ENCODE data around the gene RFX1. TPM values are rescaled to one million over a fixed set of nuclear protein-coding genes. Genes with fewer than 3 reads are reported as not detected.

The RFX1 gene
- total and polyA plus RNA-seq, 2 donors (not counting 1 experiment from before 2014, with no cell fraction given), result 9.2 to 33.3 TPM

GRCh38 chr19:13946414-13946813 lies 59.7 kb downstream of the RFX1 start:
- 100% methylated on average over 1 of the region's 4 CpGs for WGBS (ENCODE audit: insufficient coverage)
- intact Hi-C loops (cut with micrococcal nuclease), result no loop called here
- no peak overlapping the region for H3K4me3 ChIP-seq (ENCODE audit: control extremely low read depth in 1 of 5, extremely low read depth in 1 of 5, insufficient read depth in 1 of 5, low read depth in 2 of 5, low read length in 4 of 5)
- ChIA-PET POLR2A (no interaction called here), CTCF (interaction anchor here (0.6 to 2.2 kb wide), 4 partner anchors 40 to 96 kb away, joined by 3 to 5 read pairs (median 3); partner anchors contain the start of gene IL27RA)
- H3K79me2 ChIP-seq (ENCODE audit: control insufficient read depth, insufficient read depth, low read length), result no peaks in the 10 kb centered on the region
- no peak overlapping the region for H3K4me3 Mint-ChIP-seq
- no peaks in the 10 kb centered on the region for H3K4me1 ChIP-seq (ENCODE audit: control insufficient read depth in 2 of 2, insufficient read depth in 2 of 2, low read length in 2 of 2)
- ATAC-seq (ENCODE audit: low read depth) (no peak), DNase-seq (no peak)
- no peak overlapping the region for H2AFZ ChIP-seq (ENCODE audit: insufficient read depth, low read depth, low read length, poor library complexity, severe bottlenecking)
- no peaks in the 10 kb centered on the region for H3K4me1 Mint-ChIP-seq
- no peaks in the 10 kb centered on the region for H4K20me1 ChIP-seq (ENCODE audit: control insufficient read depth, insufficient read depth, low read length, poor library complexity, severe bottlenecking)
- H3K4me2 ChIP-seq (replicated peaks; ENCODE audit: low read depth, low read length, poor library complexity, severe bottlenecking), result no peak overlapping the region
- H3K27ac ChIP-seq (ENCODE audit: low read length in 2 of 2), result no peak overlapping the region
- H3K27ac Mint-ChIP-seq, result no peak overlapping the region
- H3K9me3 Mint-ChIP-seq (ENCODE audit: insufficient read depth), result no peaks in the 10 kb centered on the region
- peaks cover 0 to 6% (median 0%) of the 10 kb centered on the region in 3 donors for H3K9me3 ChIP-seq (ENCODE audit: control extremely low read depth in 1 of 3, control insufficient read depth in 2 of 3, insufficient read depth in 1 of 3, low read length in 2 of 3)
- no peaks in the 10 kb centered on the region for H3K27me3 ChIP-seq (replicated peaks in 1 of 4; ENCODE audit: control extremely low read depth in 1 of 4, control insufficient read depth in 3 of 4, insufficient read depth in 4 of 4, low read length in 3 of 4)
- H3K27me3 Mint-ChIP-seq, result no peaks in the 10 kb centered on the region
- TF ChIP-seq EZH2 (IDR thresholded peaks at IDR 0.05; ENCODE audit: borderline replicate concordance, insufficient read depth, low read depth, low read length, poor library complexity, severe bottlenecking) (no peak), CTCF (IDR thresholded peaks at IDR 0.05) (no peak)
- no peaks in the 10 kb centered on the region for H3K36me3 ChIP-seq (replicated peaks in 1 of 2; ENCODE audit: control extremely low read depth in 1 of 2, control insufficient read depth in 1 of 2, extremely low read depth in 1 of 2, insufficient read depth in 2 of 2, low read length in 1 of 2)
- no peak overlapping the region for H3K9ac ChIP-seq (ENCODE audit: low read length)

GRCh38 chr19:13942023-13942684 lies 64.0 kb downstream of the RFX1 start:
- Histone ChIP-seq H3K4me1 (ENCODE audit: control insufficient read depth in 2 of 2, insufficient read depth in 2 of 2, low read length in 2 of 2) (peaks cover 0 to 4% of the 10 kb centered on the region in 2 donors), H4K20me1 (ENCODE audit: control insufficient read depth, insufficient read depth, low read length, poor library complexity, severe bottlenecking) (no peaks in the 10 kb centered on the region), H3K4me3 (ENCODE audit: control extremely low read depth in 1 of 5, extremely low read depth in 1 of 5, insufficient read depth in 1 of 5, low read depth in 2 of 5, low read length in 4 of 5) (no peak overlapping the region), H3K9me3 (ENCODE audit: control extremely low read depth in 1 of 3, control insufficient read depth in 2 of 3, insufficient read depth in 1 of 3, low read length in 2 of 3) (peaks cover 0 to 6% (median 0%) of the 10 kb centered on the region in 3 donors), H3K27me3 (replicated peaks in 1 of 4; ENCODE audit: control extremely low read depth in 1 of 4, control insufficient read depth in 3 of 4, insufficient read depth in 4 of 4, low read length in 3 of 4) (peaks cover 0 to 17% (median 10%) of the 10 kb centered on the region in 4 experiments), H2AFZ (ENCODE audit: insufficient read depth, low read depth, low read length, poor library complexity, severe bottlenecking) (no peak overlapping the region), H3K9ac (ENCODE audit: low read length) (no peak overlapping the region), H3K27ac (ENCODE audit: low read length in 2 of 2) (no peak overlapping the region), H3K79me2 (ENCODE audit: control insufficient read depth, insufficient read depth, low read length) (no peaks in the 10 kb centered on the region), H3K36me3 (replicated peaks in 1 of 2; ENCODE audit: control extremely low read depth in 1 of 2, control insufficient read depth in 1 of 2, extremely low read depth in 1 of 2, insufficient read depth in 2 of 2, low read length in 1 of 2) (no peaks in the 10 kb centered on the region), H3K4me2 (replicated peaks; ENCODE audit: low read depth, low read length, poor library complexity, severe bottlenecking) (no peak overlapping the region)
- Mint-ChIP-seq H3K9me3 (ENCODE audit: insufficient read depth) (no peaks in the 10 kb centered on the region), H3K27ac (no peak overlapping the region), H3K4me3 (no peak overlapping the region), H3K4me1 (no peaks in the 10 kb centered on the region), H3K27me3 (peaks cover 8% of the 10 kb centered on the region)
- intact Hi-C loops (cut with micrococcal nuclease), result no loop called here
- POLR2A ChIA-PET, result no interaction called here
- CTCF ChIA-PET, result no interaction called here
- WGBS (ENCODE audit: insufficient coverage), result 100% methylated on average over 1 of the region's 1 CpG
- TF ChIP-seq EZH2 (IDR thresholded peaks at IDR 0.05; ENCODE audit: borderline replicate concordance, insufficient read depth, low read depth, low read length, poor library complexity, severe bottlenecking), result no peak
- TF ChIP-seq CTCF (IDR thresholded peaks at IDR 0.05), result no peak
- DNase-seq (no peak), ATAC-seq (ENCODE audit: low read depth) (no peak)

Data from B cell (primary cell).